ENCODE data around the gene GSTA2. TPM values are rescaled to one million over a fixed set of nuclear protein-coding genes. Genes with fewer than 3 reads are reported as not detected.
"Not testable (repeated sequence)": the region's sequence is repeated elsewhere in the genome, so short reads cannot be mapped to it uniquely, and the experiment has no call there.

The GSTA2 gene
- 0.48 TPM for polyA plus RNA-seq (2013, experiment 1 of 2)
- polyA plus RNA-seq (2013, experiment 2 of 2), result 1.0 TPM

DNA sequence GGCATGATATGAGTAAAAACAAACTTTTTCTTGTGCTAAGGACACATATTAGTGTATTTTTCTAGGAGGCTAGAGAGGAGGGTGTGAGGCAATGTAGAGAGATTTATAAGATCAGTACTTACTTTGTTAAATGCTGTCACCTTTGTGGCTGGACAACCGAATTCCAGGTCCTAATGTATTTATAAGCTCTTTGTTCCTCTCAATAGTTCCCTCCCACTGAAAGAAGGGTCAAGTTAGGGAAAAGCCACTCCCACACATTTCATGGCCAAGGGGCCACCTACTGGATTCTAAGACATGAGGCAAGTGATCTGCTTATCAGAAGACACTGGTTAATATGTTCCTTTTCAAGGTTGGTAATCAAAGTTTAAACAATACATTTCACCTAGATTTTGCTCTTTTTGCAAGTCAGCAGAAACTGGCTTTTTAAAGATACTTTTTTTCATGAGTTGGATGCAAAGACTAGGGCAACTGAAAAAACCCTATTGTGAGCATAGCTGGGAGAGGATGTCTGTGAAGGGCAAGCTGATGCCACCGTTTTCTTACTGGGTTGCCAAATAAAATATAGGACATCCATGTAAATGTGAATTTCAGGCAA lies at the start of gene GSTA2:
Gene GSTA2, minus strand, starts transcription at position 154 of the 595 bp plus-strand sequence. CDS start 5,528 bp downstream, outside the sequence.
- H3K4me3 ChIP-seq (ENCODE audit: extremely low read depth, insufficient read depth, low read length, poor library complexity, severe bottlenecking); H3K27ac ChIP-seq (ENCODE audit: low read depth, low read length, severe bottlenecking); H3K4me1 ChIP-seq (ENCODE audit: control insufficient read depth, insufficient read depth, low read length, poor library complexity, severe bottlenecking); H3K9me3 ChIP-seq (ENCODE audit: control insufficient read depth, low read length); H3K36me3 ChIP-seq (ENCODE audit: control insufficient read depth, insufficient read depth, low read length): not testable (repeated sequence)
- WGBS, 2 experiments (ENCODE audit: insufficient coverage in 2 of 2), result no CpG with 5 or more reads among the region's 2 CpGs

DNA sequence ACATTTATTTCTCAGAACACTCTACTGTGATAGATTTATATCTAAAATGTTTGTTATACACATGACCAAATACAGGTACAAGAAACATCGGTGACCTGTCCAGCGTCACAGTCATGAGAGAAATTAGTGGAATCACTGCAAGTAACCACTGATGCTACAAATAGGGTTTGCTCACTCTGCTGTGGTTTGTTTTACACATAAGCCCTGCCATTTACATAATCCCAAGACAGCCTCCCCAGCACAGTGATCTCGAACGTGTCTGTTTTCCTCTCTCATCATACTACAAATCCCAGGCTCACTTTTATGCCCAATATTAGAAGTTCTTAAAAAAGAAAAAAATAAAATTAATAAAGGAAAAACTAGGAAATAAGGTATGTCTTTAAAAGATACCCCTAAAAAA lies 46.5 kb upstream of the GSTA2 start:
- not testable (repeated sequence) for H3K4me3 ChIP-seq (ENCODE audit: extremely low read depth, insufficient read depth, low read length, poor library complexity, severe bottlenecking); H3K27ac ChIP-seq (ENCODE audit: low read depth, low read length, severe bottlenecking); H3K36me3 ChIP-seq (ENCODE audit: control insufficient read depth, insufficient read depth, low read length); H3K4me1 ChIP-seq (ENCODE audit: control insufficient read depth, insufficient read depth, low read length, poor library complexity, severe bottlenecking); H3K9me3 ChIP-seq (ENCODE audit: control insufficient read depth, low read length)
- WGBS, 2 experiments (ENCODE audit: insufficient coverage in 2 of 2), result no CpG with 5 or more reads among the region's 4 CpGs

- no peak overlapping the region for H3K4me3 ChIP-seq (ENCODE audit: extremely low read depth, insufficient read depth, low read length, poor library complexity, severe bottlenecking)
- H3K4me1 ChIP-seq (ENCODE audit: control insufficient read depth, insufficient read depth, low read length, poor library complexity, severe bottlenecking), result no peaks in the 10 kb centered on the region
- no peak overlapping the region for H3K27ac ChIP-seq (ENCODE audit: low read depth, low read length, severe bottlenecking)
- no peaks in the 10 kb centered on the region for H3K9me3 ChIP-seq (ENCODE audit: control insufficient read depth, low read length)
- WGBS, 2 experiments (ENCODE audit: insufficient coverage in 2 of 2), result 94 to 96% methylated on average over 4 to 5 of the region's 5 CpGs
- no peaks in the 10 kb centered on the region for H3K36me3 ChIP-seq (ENCODE audit: control insufficient read depth, insufficient read depth, low read length)
Measured at GRCh38 chr6:52808660-52809059, 45.4 kb upstream of the GSTA2 start.

- not testable (repeated sequence) for H3K27ac ChIP-seq (ENCODE audit: low read depth, low read length, severe bottlenecking); H3K9me3 ChIP-seq (ENCODE audit: control insufficient read depth, low read length); H3K4me3 ChIP-seq (ENCODE audit: extremely low read depth, insufficient read depth, low read length, poor library complexity, severe bottlenecking); H3K36me3 ChIP-seq (ENCODE audit: control insufficient read depth, insufficient read depth, low read length); H3K4me1 ChIP-seq (ENCODE audit: control insufficient read depth, insufficient read depth, low read length, poor library complexity, severe bottlenecking)
- WGBS, 2 experiments (ENCODE audit: insufficient coverage in 2 of 2), result 50% methylated on average over 2 of the region's 5 CpGs; no CpG with 5 or more reads in 1 of the 2 experiments
Measured at GRCh38 chr6:52803668-52804255, 40.5 kb upstream of the GSTA2 start, which contains the start of gene GSTA1. Gene GSTA1 (minus strand): TSS chr6:52803816. CDS start chr6:52799267, 4,549 bp downstream.

- H3K27ac ChIP-seq (ENCODE audit: low read depth, low read length, severe bottlenecking), result no peak overlapping the region
- H3K36me3 ChIP-seq (ENCODE audit: control insufficient read depth, insufficient read depth, low read length), result no peaks in the 10 kb centered on the region
- WGBS, 2 experiments (ENCODE audit: insufficient coverage in 2 of 2), result 100% methylated on average over 1 of the region's 1 CpG; no CpG with 5 or more reads in 1 of the 2 experiments
- no peaks in the 10 kb centered on the region for H3K9me3 ChIP-seq (ENCODE audit: control insufficient read depth, low read length)
- H3K4me3 ChIP-seq (ENCODE audit: extremely low read depth, insufficient read depth, low read length, poor library complexity, severe bottlenecking), result no peak overlapping the region
- no peaks in the 10 kb centered on the region for H3K4me1 ChIP-seq (ENCODE audit: control insufficient read depth, insufficient read depth, low read length, poor library complexity, severe bottlenecking)
Measured at GRCh38 chr6:52802806-52803205, 39.5 kb upstream of the GSTA2 start.

- Histone ChIP-seq H3K4me1 (ENCODE audit: control insufficient read depth, insufficient read depth, low read length, poor library complexity, severe bottlenecking) (no peaks in the 10 kb centered on the region), H3K4me3 (ENCODE audit: extremely low read depth, insufficient read depth, low read length, poor library complexity, severe bottlenecking) (no peak overlapping the region), H3K27ac (ENCODE audit: low read depth, low read length, severe bottlenecking) (no peak overlapping the region), H3K9me3 (ENCODE audit: control insufficient read depth, low read length) (no peaks in the 10 kb centered on the region), H3K36me3 (ENCODE audit: control insufficient read depth, insufficient read depth, low read length) (no peaks in the 10 kb centered on the region)
- no CpG with 5 or more reads among the region's 2 CpGs for WGBS, 2 experiments (ENCODE audit: insufficient coverage in 2 of 2)
Measured at GRCh38 chr6:52801188-52801841, 38.0 kb upstream of the GSTA2 start.

DNA sequence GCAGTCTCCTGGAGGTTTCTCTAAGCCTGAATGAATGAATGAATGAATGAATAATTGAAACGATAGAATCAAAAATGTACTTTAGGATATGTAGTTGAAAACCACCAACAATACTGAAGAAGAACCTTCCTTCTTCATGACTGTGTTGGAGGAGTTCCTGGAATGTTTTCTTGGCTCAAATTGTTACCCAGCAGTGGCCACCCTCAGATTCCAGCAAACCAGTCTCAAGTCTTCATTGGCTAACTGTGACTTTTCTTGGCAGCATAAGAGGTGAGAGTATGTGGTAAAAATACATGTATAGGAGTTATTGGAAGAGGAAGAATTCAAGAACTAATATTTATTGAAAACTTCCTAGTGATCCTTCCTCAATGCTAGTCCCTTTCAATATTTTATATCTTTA lies 36.0 kb upstream of the GSTA2 start:
- WGBS, 2 experiments (ENCODE audit: insufficient coverage in 2 of 2), result no CpG with 5 or more reads among the region's 1 CpG
- not testable (repeated sequence) for H3K36me3 ChIP-seq (ENCODE audit: control insufficient read depth, insufficient read depth, low read length); H3K4me3 ChIP-seq (ENCODE audit: extremely low read depth, insufficient read depth, low read length, poor library complexity, severe bottlenecking); H3K4me1 ChIP-seq (ENCODE audit: control insufficient read depth, insufficient read depth, low read length, poor library complexity, severe bottlenecking); H3K27ac ChIP-seq (ENCODE audit: low read depth, low read length, severe bottlenecking); H3K9me3 ChIP-seq (ENCODE audit: control insufficient read depth, low read length)

DNA sequence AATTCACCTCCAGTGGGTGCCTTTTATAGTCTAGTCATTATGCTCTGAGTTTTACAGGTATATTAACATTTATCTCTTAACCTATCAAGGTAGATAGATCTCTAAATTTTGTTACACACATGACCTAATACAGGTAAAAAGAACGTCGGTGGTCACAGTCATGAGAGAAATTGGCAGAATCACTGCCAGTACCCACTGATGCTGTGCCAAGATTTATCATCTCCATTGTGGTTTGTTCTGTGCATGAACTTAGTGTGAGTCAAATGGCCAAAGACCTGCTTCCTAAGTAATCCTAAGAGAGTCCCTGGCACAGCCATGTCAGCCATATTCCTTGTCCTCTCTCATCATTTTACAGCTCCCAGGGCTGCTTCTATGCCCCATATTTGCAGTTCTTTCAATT lies 31.1 kb upstream of the GSTA2 start:
- not testable (repeated sequence) for H3K4me3 ChIP-seq (ENCODE audit: extremely low read depth, insufficient read depth, low read length, poor library complexity, severe bottlenecking); H3K27ac ChIP-seq (ENCODE audit: low read depth, low read length, severe bottlenecking); H3K4me1 ChIP-seq (ENCODE audit: control insufficient read depth, insufficient read depth, low read length, poor library complexity, severe bottlenecking); H3K9me3 ChIP-seq (ENCODE audit: control insufficient read depth, low read length); H3K36me3 ChIP-seq (ENCODE audit: control insufficient read depth, insufficient read depth, low read length)
- no CpG with 5 or more reads among the region's 2 CpGs for WGBS, 2 experiments (ENCODE audit: insufficient coverage in 2 of 2)

- WGBS, 2 experiments (ENCODE audit: insufficient coverage in 2 of 2), result no CpG with 5 or more reads among the region's 1 CpG
- H3K4me1 ChIP-seq (ENCODE audit: control insufficient read depth, insufficient read depth, low read length, poor library complexity, severe bottlenecking), result peaks cover 6% of the 10 kb centered on the region
- no peaks in the 10 kb centered on the region for H3K36me3 ChIP-seq (ENCODE audit: control insufficient read depth, insufficient read depth, low read length)
- no peak overlapping the region for H3K4me3 ChIP-seq (ENCODE audit: extremely low read depth, insufficient read depth, low read length, poor library complexity, severe bottlenecking)
- H3K27ac ChIP-seq (ENCODE audit: low read depth, low read length, severe bottlenecking), result no peak overlapping the region
- peaks cover 6% of the 10 kb centered on the region for H3K9me3 ChIP-seq (ENCODE audit: control insufficient read depth, low read length)
Measured at GRCh38 chr6:52790861-52791260, 27.6 kb upstream of the GSTA2 start.

GRCh38 chr6:52789658-52790057 lies 26.4 kb upstream of the GSTA2 start:
- not testable (repeated sequence) for H3K4me3 ChIP-seq (ENCODE audit: extremely low read depth, insufficient read depth, low read length, poor library complexity, severe bottlenecking); H3K4me1 ChIP-seq (ENCODE audit: control insufficient read depth, insufficient read depth, low read length, poor library complexity, severe bottlenecking); H3K27ac ChIP-seq (ENCODE audit: low read depth, low read length, severe bottlenecking); H3K9me3 ChIP-seq (ENCODE audit: control insufficient read depth, low read length); H3K36me3 ChIP-seq (ENCODE audit: control insufficient read depth, insufficient read depth, low read length)
- WGBS, 2 experiments (ENCODE audit: insufficient coverage in 2 of 2), result 100% methylated on average over 1 of the region's 1 CpG

GRCh38 chr6:52788478-52788877 lies 25.2 kb upstream of the GSTA2 start:
- Histone ChIP-seq H3K36me3 (ENCODE audit: control insufficient read depth, insufficient read depth, low read length) (no peaks in the 10 kb centered on the region), H3K9me3 (ENCODE audit: control insufficient read depth, low read length) (peaks cover 6% of the 10 kb centered on the region), H3K4me3 (ENCODE audit: extremely low read depth, insufficient read depth, low read length, poor library complexity, severe bottlenecking) (no peak overlapping the region), H3K27ac (ENCODE audit: low read depth, low read length, severe bottlenecking) (peak overlapping the region; percentile 10), H3K4me1 (ENCODE audit: control insufficient read depth, insufficient read depth, low read length, poor library complexity, severe bottlenecking) (peaks cover 6% of the 10 kb centered on the region)
- 86% methylated on average over 1 of the region's 3 CpGs for WGBS, 2 experiments (ENCODE audit: insufficient coverage in 2 of 2)

Data from mesodermal cell (in vitro differentiated cells).